ENCODE data around the gene CKAP5. TPM values are rescaled to one million over a fixed set of nuclear protein-coding genes. Genes with fewer than 3 reads are reported as not detected.

Gene CKAP5
- total and polyA plus RNA-seq, 4 experiments from 2014 or later, result 3.6 to 51.4 (median 35.8) TPM

DNA sequence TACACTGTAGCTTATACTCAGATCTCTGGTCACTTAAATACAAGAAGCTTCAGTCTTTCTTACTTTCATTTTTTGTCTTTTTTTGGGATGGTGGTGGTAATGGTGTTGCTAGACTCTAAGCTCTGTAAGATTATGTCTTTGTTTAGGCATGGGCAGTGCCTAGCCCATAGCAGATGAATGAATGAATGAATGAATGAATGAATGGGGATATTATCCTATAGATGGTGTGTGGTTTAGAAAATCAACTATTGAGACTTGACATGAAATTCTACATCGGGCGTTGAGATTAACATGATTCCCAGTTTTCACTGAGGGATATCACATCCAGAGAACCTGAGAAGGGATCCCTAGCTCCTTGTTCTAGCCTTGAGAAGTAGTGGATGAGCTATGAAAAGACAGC is 9.8 kb upstream of the CKAP5 start:
- intact Hi-C loops (cut with micrococcal nuclease), result no loop called here
- Histone ChIP-seq H3K27me3 (ENCODE audit: insufficient read depth, low read length) (no peaks in the 10 kb centered on the region), H3K4me3 (ENCODE audit: low read length in 2 of 2) (no peak overlapping the region), H3K9me3 (ENCODE audit: control insufficient read depth in 1 of 2, low read length in 2 of 2) (no peaks in the 10 kb centered on the region), H3K36me3 (ENCODE audit: insufficient read depth, low read length) (no peaks in the 10 kb centered on the region), H3K27ac (ENCODE audit: low read depth, low read length) (no peak overlapping the region), H3K4me1 (ENCODE audit: insufficient read depth, low read length) (no peaks in the 10 kb centered on the region)
- ChIA-PET POLR2A (ENCODE audit: partially characterized antibody) (no interaction called here), CTCF (ENCODE audit: partially characterized antibody) (no interaction called here)
- no peak overlapping the region for H3K27ac Mint-ChIP-seq
- H3K9me3 Mint-ChIP-seq, result peaks cover 0 to 2% (median 0%) of the 10 kb centered on the region in 8 donors
- H3K27me3 Mint-ChIP-seq, result peaks cover 1 to 5% of the 10 kb centered on the region in 2 donors
- H3K4me1 Mint-ChIP-seq, result no peaks in the 10 kb centered on the region
- DNase-seq, result no peak
- H3K4me3 Mint-ChIP-seq, result no peak overlapping the region
- H3K36me3 Mint-ChIP-seq, result no peaks in the 10 kb centered on the region

GRCh38 chr11:46855167-46855566 is 9.1 kb upstream of the CKAP5 start:
- ChIA-PET CTCF (ENCODE audit: partially characterized antibody) (interaction anchor here (0.7 kb wide), 1 partner anchor 110 kb away, joined by 3 read pairs; no protein-coding TSS in a partner anchor), POLR2A (ENCODE audit: partially characterized antibody) (no interaction called here)
- Mint-ChIP-seq H3K4me1 (no peaks in the 10 kb centered on the region), H3K4me3 (no peak overlapping the region), H3K36me3 (no peaks in the 10 kb centered on the region), H3K27me3 (peaks cover 1 to 5% of the 10 kb centered on the region in 2 donors), H3K9me3 (peaks cover 0 to 2% (median 0%) of the 10 kb centered on the region in 8 donors), H3K27ac (no peak overlapping the region)
- intact Hi-C loops (cut with micrococcal nuclease), result no loop called here
- Histone ChIP-seq H3K9me3 (ENCODE audit: control insufficient read depth in 1 of 2, low read length in 2 of 2) (no peaks in the 10 kb centered on the region), H3K4me1 (ENCODE audit: insufficient read depth, low read length) (no peaks in the 10 kb centered on the region), H3K27ac (ENCODE audit: low read depth, low read length) (no peak overlapping the region), H3K27me3 (ENCODE audit: insufficient read depth, low read length) (no peaks in the 10 kb centered on the region), H3K36me3 (ENCODE audit: insufficient read depth, low read length) (no peaks in the 10 kb centered on the region), H3K4me3 (ENCODE audit: low read length in 2 of 2) (no peak overlapping the region)
- no peak for DNase-seq

DNA sequence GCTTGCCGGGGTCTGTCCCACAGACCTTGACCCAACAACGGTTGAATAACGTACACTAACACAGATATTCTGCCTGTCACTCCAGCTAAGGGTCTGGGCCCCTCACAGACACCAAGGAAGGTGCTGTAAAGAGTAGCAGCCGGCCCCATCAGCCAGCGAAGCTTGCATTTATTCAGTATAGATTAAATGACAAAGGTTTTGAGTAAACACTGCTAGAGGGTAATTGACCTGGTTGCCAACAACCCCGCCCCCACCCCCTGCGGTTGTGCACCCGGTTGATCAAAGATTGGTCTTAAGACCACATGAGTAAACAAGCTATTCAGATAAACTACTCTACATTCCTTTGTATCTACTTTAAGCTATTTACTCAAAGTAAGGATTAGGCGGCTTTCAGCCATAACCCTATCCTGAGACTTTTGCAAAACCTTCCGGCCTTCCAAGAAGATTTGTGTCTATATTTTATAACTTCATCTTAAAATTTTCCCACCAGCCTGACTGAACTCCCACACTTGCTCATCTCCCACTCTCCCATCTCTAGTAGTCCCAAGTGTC is 4.8 kb upstream of the CKAP5 start:
- Histone ChIP-seq H3K4me3 (ENCODE audit: low read length in 2 of 2) (no peak overlapping the region), H3K27me3 (ENCODE audit: insufficient read depth, low read length) (no peaks in the 10 kb centered on the region), H3K36me3 (ENCODE audit: insufficient read depth, low read length) (no peaks in the 10 kb centered on the region), H3K9me3 (ENCODE audit: control insufficient read depth in 1 of 2, low read length in 2 of 2) (no peaks in the 10 kb centered on the region), H3K4me1 (ENCODE audit: insufficient read depth, low read length) (peaks cover 7% of the 10 kb centered on the region), H3K27ac (ENCODE audit: low read depth, low read length) (no peak overlapping the region)
- Mint-ChIP-seq H3K36me3 (peaks cover 0 to 2% of the 10 kb centered on the region in 2 donors), H3K4me3 (no peak overlapping the region), H3K9me3 (peaks cover 0 to 2% (median 0%) of the 10 kb centered on the region in 8 donors), H3K27me3 (peaks cover 0 to 1% of the 10 kb centered on the region in 2 donors), H3K27ac (no peak overlapping the region), H3K4me1 (peaks cover 5 to 11% (median 6%) of the 10 kb centered on the region in 4 donors)
- ChIA-PET POLR2A (ENCODE audit: partially characterized antibody) (no interaction called here), CTCF (ENCODE audit: partially characterized antibody) (no interaction called here)
- intact Hi-C loops (cut with micrococcal nuclease), result no loop called here
- no peak for DNase-seq

- intact Hi-C loops (cut with micrococcal nuclease), result no loop called here
- Mint-ChIP-seq H3K36me3 (peaks cover 0 to 9% of the 10 kb centered on the region in 2 donors), H3K4me3 (no peak overlapping the region), H3K4me1 (peaks cover 10 to 21% (median 13%) of the 10 kb centered on the region in 4 donors), H3K27me3 (peaks cover 0 to 1% of the 10 kb centered on the region in 2 donors), H3K27ac (no peak overlapping the region), H3K9me3 (peaks cover 0 to 2% (median 0%) of the 10 kb centered on the region in 8 donors)
- Histone ChIP-seq H3K36me3 (ENCODE audit: insufficient read depth, low read length) (no peaks in the 10 kb centered on the region), H3K4me1 (ENCODE audit: insufficient read depth, low read length) (peaks cover 16% of the 10 kb centered on the region), H3K4me3 (ENCODE audit: low read length in 2 of 2) (no peak overlapping the region), H3K27ac (ENCODE audit: low read depth, low read length) (no peak overlapping the region), H3K27me3 (ENCODE audit: insufficient read depth, low read length) (no peaks in the 10 kb centered on the region), H3K9me3 (ENCODE audit: control insufficient read depth in 1 of 2, low read length in 2 of 2) (no peaks in the 10 kb centered on the region)
- ChIA-PET POLR2A (ENCODE audit: partially characterized antibody) (no interaction called here), CTCF (ENCODE audit: partially characterized antibody) (no interaction called here)
- DNase-seq, result no peak
Measured at GRCh38 chr11:46849631-46850030, 3.6 kb upstream of the CKAP5 start.

DNA sequence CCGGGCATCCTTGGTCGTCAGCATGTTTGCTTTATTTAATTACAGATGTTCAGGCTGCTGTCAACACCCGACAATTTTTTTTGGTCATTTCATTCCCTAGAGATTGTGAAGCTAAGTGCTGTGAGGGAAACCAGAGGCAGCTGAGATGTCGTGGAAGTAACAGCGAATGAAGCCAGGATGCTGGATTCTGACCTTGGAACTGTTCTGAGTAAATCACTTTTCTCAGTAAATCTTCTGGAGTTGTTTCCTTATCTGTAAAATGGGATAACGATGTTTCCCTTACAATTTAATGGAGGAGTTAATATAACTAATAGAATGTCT is 390 bp upstream of the CKAP5 start:
- Mint-ChIP-seq H3K27ac (peak overlapping the region; percentile 36 to 98 (median 95)), H3K27me3 (no peaks in the 10 kb centered on the region), H3K4me3 (peak overlapping the region; percentile 93 to 99 (median 98)), H3K36me3 (peaks cover 0 to 11% of the 10 kb centered on the region in 2 donors), H3K9me3 (peaks cover 0 to 2% (median 0%) of the 10 kb centered on the region in 8 donors), H3K4me1 (peaks cover 17 to 46% (median 30%) of the 10 kb centered on the region in 4 donors)
- ChIA-PET POLR2A (ENCODE audit: partially characterized antibody) (interaction anchor here (2.9 kb wide), 1 partner anchor 20 kb away, joined by 20 read pairs; no protein-coding TSS in a partner anchor), CTCF (ENCODE audit: partially characterized antibody) (no interaction called here)
- DNase-seq, result no peak
- peak overlapping the region; percentile 64 for H3K27ac ChIP-seq (ENCODE audit: low read depth, low read length)
- H3K36me3 ChIP-seq (ENCODE audit: insufficient read depth, low read length), result no peaks in the 10 kb centered on the region
- intact Hi-C loops (cut with micrococcal nuclease), result loop anchor here (1.0 kb wide), 3 partner anchors 20 to 423 kb away; partner anchors contain the start of gene ARHGAP1
- peaks cover 29% of the 10 kb centered on the region for H3K4me1 ChIP-seq (ENCODE audit: insufficient read depth, low read length)
- no peaks in the 10 kb centered on the region for H3K9me3 ChIP-seq (ENCODE audit: control insufficient read depth in 1 of 2, low read length in 2 of 2)
- H3K27me3 ChIP-seq (ENCODE audit: insufficient read depth, low read length), result no peaks in the 10 kb centered on the region
- peak overlapping the region; percentile 26 to 85 for H3K4me3 ChIP-seq (ENCODE audit: low read length in 2 of 2)

DNA sequence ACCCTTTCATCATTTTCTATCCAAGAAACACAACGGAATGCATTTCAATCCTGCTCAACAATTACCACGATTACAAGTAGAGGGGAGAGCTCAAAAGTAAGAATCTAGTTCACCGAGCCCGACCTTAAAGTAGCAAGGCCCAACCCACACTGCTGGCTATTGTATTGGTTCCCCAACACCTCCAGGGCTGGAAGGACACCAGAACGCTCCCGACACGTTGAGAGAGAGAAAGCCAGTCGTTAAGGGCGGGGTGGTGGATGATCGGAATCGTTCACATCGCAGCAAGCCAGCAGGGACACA is 690 bp downstream of the CKAP5 start:
- POLR2A ChIA-PET (ENCODE audit: partially characterized antibody), result interaction anchor here (2.9 kb wide), 1 partner anchor 19 kb away, joined by 20 read pairs; no protein-coding TSS in a partner anchor
- H3K27me3 Mint-ChIP-seq, result no peaks in the 10 kb centered on the region
- CTCF ChIA-PET (ENCODE audit: partially characterized antibody), result interaction anchor here (1.3 kb wide), 1 partner anchor 19 kb away, joined by 4 read pairs; no protein-coding TSS in a partner anchor

GRCh38 chr11:46840116-46840515 is 6.0 kb downstream of the CKAP5 start:
- H3K36me3 ChIP-seq (ENCODE audit: insufficient read depth, low read length), result no peaks in the 10 kb centered on the region
- peaks cover 36% of the 10 kb centered on the region for H3K4me1 ChIP-seq (ENCODE audit: insufficient read depth, low read length)
- H3K27ac ChIP-seq (ENCODE audit: low read depth, low read length), result no peak overlapping the region
- no peaks in the 10 kb centered on the region for H3K27me3 ChIP-seq (ENCODE audit: insufficient read depth, low read length)
- H3K4me3 ChIP-seq (ENCODE audit: low read length in 2 of 2), result no peak overlapping the region
- H3K9me3 ChIP-seq (ENCODE audit: control insufficient read depth in 1 of 2, low read length in 2 of 2), result no peaks in the 10 kb centered on the region
- no peak overlapping the region for H3K4me3 Mint-ChIP-seq
- H3K9me3 Mint-ChIP-seq, result no peaks in the 10 kb centered on the region
- H3K27me3 Mint-ChIP-seq, result no peaks in the 10 kb centered on the region
- ChIA-PET CTCF (ENCODE audit: partially characterized antibody) (no interaction called here), POLR2A (ENCODE audit: partially characterized antibody) (no interaction called here)
- no peak for DNase-seq
- peaks cover 3 to 7% of the 10 kb centered on the region in 2 donors for H3K36me3 Mint-ChIP-seq
- H3K4me1 Mint-ChIP-seq, result peaks cover 23 to 53% (median 35%) of the 10 kb centered on the region in 4 donors
- H3K27ac Mint-ChIP-seq, result no peak overlapping the region
- intact Hi-C loops (cut with micrococcal nuclease), result no loop called here

More for the DNA sequence above, 690 bp downstream of the CKAP5 start:
- peak overlapping the region; percentile 64 for H3K27ac ChIP-seq (ENCODE audit: low read depth, low read length)
- H3K27me3 ChIP-seq (ENCODE audit: insufficient read depth, low read length), result no peaks in the 10 kb centered on the region
- Mint-ChIP-seq H3K4me3 (peak overlapping the region; percentile 86 to 97 (median 89)), H3K9me3 (peaks cover 0 to 2% (median 0%) of the 10 kb centered on the region in 8 donors), H3K27ac (peak overlapping the region; percentile 78 to 95 (median 89)), H3K36me3 (peaks cover 0 to 13% of the 10 kb centered on the region in 2 donors), H3K4me1 (peaks cover 17 to 46% (median 30%) of the 10 kb centered on the region in 4 donors)
- no peaks in the 10 kb centered on the region for H3K36me3 ChIP-seq (ENCODE audit: insufficient read depth, low read length)
- H3K9me3 ChIP-seq (ENCODE audit: control insufficient read depth in 1 of 2, low read length in 2 of 2), result no peaks in the 10 kb centered on the region
- H3K4me1 ChIP-seq (ENCODE audit: insufficient read depth, low read length), result peaks cover 29% of the 10 kb centered on the region
- intact Hi-C loops (cut with micrococcal nuclease), result no loop called here
- H3K4me3 ChIP-seq (ENCODE audit: low read length in 2 of 2), result peak overlapping the region; percentile 85 to 91
- DNase-seq, result no peak
